K562 (cell line): ENCODE results near the gene SGIP1. TPM values are rescaled to one million over a fixed set of nuclear protein-coding genes. Genes with fewer than 3 reads are reported as not detected.

ENCODE experiments used
- ATAC-seq: fragments of 200-7000 bp; cut with Tn5 transposase; 3 replicates; pipeline ENCODE4 v1.9.1; 2020; ENCODE audit warnings: moderate library complexity
- BruUV-seq: library from RNA; stranded (reverse); fragments of 400-500 nt; replicated peaks from 2 replicates; lab custom pipeline; 2021; lab: Mats Ljungman, UMichigan
- CTCF ChIA-PET: fragments of 300-600 bp; formaldehyde crosslinking; extraction: SDS; loops from one replicate; lab custom pipeline; 2021; ENCODE audit warnings: low intra/inter-chr PET ratio; lab: Yijun Ruan, JAX
- POLR2A ChIA-PET: fragments of 300-600, 350-650 bp; sonication (Branson Sonifier 250); formaldehyde crosslinking; extraction: SDS; loops from one replicate; lab custom pipeline; 2021; ENCODE audit warnings: antibody characterized with exemption, inconsistent platforms; lab: Yijun Ruan, JAX
- DNase-seq, 4 experiments: peaks; one replicate each; pipeline versions ENCODE4 v3.0.0 to v3.0.0-alpha.2; 2011 to 2018; ENCODE audit warnings: low spot score in 3 of 4, mixed read lengths in 3 of 4; ENCODE audit errors: extremely low read depth in 1 of 4
- FAIRE-seq: peaks from 2 replicates; lab custom pipeline; 2011; peaks lifted over from hg19 to GRCh38; lab: Jason Lieb, UNC
- H2AFZ ChIP-seq: 2 replicates; pipeline ENCODE4 v1.6.0; 2011; ENCODE audit warnings: low read depth, low read length, control low read depth, inconsistent platforms
- H3K27ac ChIP-seq: fragments of 200-600 bp; 3 replicates; pipeline ENCODE4 v1.8.0; 2011; ENCODE audit warnings: low read depth, mild to moderate bottlenecking, control low read depth, inconsistent platforms, low read length, moderate library complexity, mixed read lengths; ENCODE audit errors: extremely low read depth
- H3K27me3 ChIP-seq, 2 experiments: fragments of 300-600 bp in 1 of 2; 2 replicates in 1 of 2; 3 replicates in 1 of 2; pipeline versions ENCODE4 v1.6.0 to v1.8.0; 2011; ENCODE audit warnings: inconsistent platforms in 2 of 2, low read length in 2 of 2, mild to moderate bottlenecking in 1 of 2, mixed read lengths in 1 of 2, moderate library complexity in 1 of 2; ENCODE audit not compliant: control insufficient read depth in 2 of 2, insufficient read depth in 2 of 2
- H3K36me3 ChIP-seq: fragments of 300-600 bp; 3 replicates; pipeline ENCODE4 v1.8.0; 2011; ENCODE audit warnings: mild to moderate bottlenecking, low read length, inconsistent platforms; ENCODE audit not compliant: control insufficient read depth, insufficient read depth
- H3K4me1 ChIP-seq, 2 experiments: fragments of 200-600 bp in 1 of 2; replicated peaks in 1 of 2; 2 replicates in 1 of 2; 3 replicates in 1 of 2; pipeline versions ENCODE4 v1.5.1 to v1.8.0; 2011; ENCODE audit warnings: inconsistent platforms in 2 of 2, low read length in 2 of 2, mild to moderate bottlenecking in 1 of 2, mixed read lengths in 1 of 2, moderate library complexity in 1 of 2; ENCODE audit not compliant: control insufficient read depth in 2 of 2, insufficient read depth in 2 of 2
- H3K4me2 ChIP-seq: 2 replicates; pipeline ENCODE4 v1.6.1; 2011; ENCODE audit warnings: low read length, control low read depth, inconsistent platforms, mixed read lengths; ENCODE audit not compliant: insufficient read depth
- H3K4me3 ChIP-seq: fragments of 200-600 bp; sonication (generic), shearing (Covaris generic); 2 replicates; pipeline ENCODE4 v1.5.1; 2016; ENCODE audit warnings: control low read depth, inconsistent platforms
- H3K79me2 ChIP-seq: fragments of 200-600 bp; 3 replicates; pipeline ENCODE4 v1.8.0; 2011; ENCODE audit warnings: low read length, inconsistent platforms; ENCODE audit not compliant: control insufficient read depth, insufficient read depth
- H3K9ac ChIP-seq, 2 experiments: 2 replicates each; pipeline versions ENCODE4 v1.6.0 to v1.6.1; 2011; ENCODE audit warnings: low read depth in 2 of 2, low read length in 2 of 2, control low read depth in 1 of 2, inconsistent platforms in 1 of 2, mild to moderate bottlenecking in 1 of 2, mixed read lengths in 1 of 2; ENCODE audit not compliant: insufficient read depth in 1 of 2
- H3K9me1 ChIP-seq: one replicate; pipeline ENCODE4 v1.6.0; 2011; ENCODE audit warnings: inconsistent platforms, mild to moderate bottlenecking, low read length, moderate library complexity; ENCODE audit not compliant: control insufficient read depth, insufficient read depth
- H3K9me3 ChIP-seq: replicated peaks from 2 replicates; pipeline ENCODE4 v1.5.1; 2011; ENCODE audit warnings: low read depth, low read length, inconsistent platforms; ENCODE audit not compliant: control insufficient read depth, insufficient read depth
- H4K20me1 ChIP-seq: replicated peaks from 2 replicates; pipeline ENCODE4 v1.6.1; 2011; ENCODE audit warnings: low read length, inconsistent platforms, mixed read lengths; ENCODE audit not compliant: control insufficient read depth, insufficient read depth
- ASH1L ChIP-seq: fragments of 450-650 bp; IDR thresholded peaks from 2 replicates; pipeline ENCODE4 v1.6.1; 2018; ENCODE audit warnings: borderline replicate concordance, mild to moderate bottlenecking, low read depth; ENCODE audit not compliant: partially characterized antibody
- CBX2 ChIP-seq: fragments of 200-600 bp; sonication (generic); IDR thresholded peaks from one replicate; pipeline ENCODE4 v1.6.1; 2012; ENCODE audit warnings: mild to moderate bottlenecking, low read length, inconsistent platforms; ENCODE audit not compliant: insufficient read depth, poor library complexity, severe bottlenecking
- CEBPG ChIP-seq, 3 experiments: fragments of 200-800 bp in 1 of 3; sonication (Bioruptor generic) in 1 of 3; sonication (generic) in 1 of 3; formaldehyde crosslinking in 1 of 3; IDR thresholded peaks in 2 of 3; conservative IDR thresholded peaks in 1 of 3; 2 replicates each; pipeline versions ENCODE4 v1.6.1 to v1.8.0; 2016 to 2022; ENCODE audit warnings: missing compliant biosample characterization in 2 of 3, missing genetic modification characterization in 2 of 3, mild to moderate bottlenecking in 1 of 3, missing genetic modification reagents in 1 of 3
- FOXK2 ChIP-seq, 2 experiments: fragments of 450-650 bp; IDR thresholded peaks in 1 of 2; conservative IDR thresholded peaks in 1 of 2; 2 replicates each; pipeline ENCODE4 v1.6.1; 2016; ENCODE audit warnings: low read depth in 2 of 2, mild to moderate bottlenecking in 1 of 2
- SMARCE1 ChIP-seq: fragments of 450-650 bp; IDR thresholded peaks from 2 replicates; pipeline ENCODE4 v1.7.1; 2016; ENCODE audit warnings: mild to moderate bottlenecking
- TEAD2 ChIP-seq: fragments of 450-650 bp; IDR thresholded peaks from 2 replicates; pipeline ENCODE4 v1.6.1; 2016; ENCODE audit warnings: missing genetic modification characterization, control low read depth, missing compliant biosample characterization
- ZBTB40 ChIP-seq, 2 experiments: fragments of 450-650 bp in 1 of 2; sonication (generic) in 1 of 2; formaldehyde crosslinking in 1 of 2; IDR thresholded peaks; 2 replicates each; pipeline versions ENCODE4 v1.7.1 to v1.9.0; 2016 to 2022; ENCODE audit warnings: inconsistent platforms in 1 of 2, mild to moderate bottlenecking in 1 of 2, missing genetic modification reagents in 1 of 2
- WGBS: fragments of 100-300 bp; shearing (Covaris generic); methylation state at CpG from one replicate; pipeline ENCODE4 v1.1.6; 2016; ENCODE audit warnings: low coverage, mixed read lengths; ENCODE audit not compliant: insufficient coverage; ENCODE audit errors: missing lambda C conversion rate; 5-methylcytosine and 5-hydroxymethylcytosine counted together
- in situ Hi-C: fragments of 300-500 bp; cut with MboI; formaldehyde crosslinking; loops from 4 replicates; pipeline ENCODE4 v1.15.0; 2018; ENCODE audit warnings: inconsistent platforms, mixed read lengths
- intact Hi-C: fragments of 100-400 bp; cut with micrococcal nuclease; formaldehyde crosslinking; loops from 2 replicates; pipeline ENCODE4 v1.14.2; 2022
- polyA plus RNA-seq, 8 experiments: library from polyadenylated mRNA; depleted of rRNA in 4 of 8; stranded (reverse) in 5 of 8; unstranded in 3 of 8; fragments of >200 nt; fragmentation: Nextera tagmentation in 2 of 8; fragmentation: Illumina TruSeq in 1 of 8; extraction: Ambion mirVana in 2 of 8; extraction: Trizol in 1 of 8; gene quantifications; 2 replicates each; pipeline versions ENCODE4 v1.2.1 to v1.2.3, GENCODE V29; 2011 to 2014; ENCODE audit warnings: inconsistent platforms in 1 of 8, missing spikeins in 1 of 8
- total RNA-seq, 7 experiments: library from RNA; depleted of rRNA in 6 of 7; stranded (reverse); fragments of >200 nt in 6 of 7; fragmentation: Illumina TruSeq in 2 of 7; extraction: Trizol in 2 of 7; gene quantifications; 2 replicates each; pipeline versions ENCODE4 v1.2.1 to v1.2.3, GENCODE V29; 2011 to 2021; ENCODE audit warnings: low replicate concordance in 1 of 7
- TF ChIP-seq, protein P1 (sequence below): fragments of 250-450 bp; sonication (Bioruptor Pico); IDR thresholded peaks from 2 replicates; pipeline ENCODE4 v1.8.0; 2021; ENCODE audit warnings: borderline replicate concordance, mild to moderate bottlenecking, moderate library complexity; ENCODE audit not compliant: poor library complexity, severe bottlenecking

The SGIP1 gene
- total and polyA plus RNA-seq, 9 of the 15 experiments (the other 6 are each of a cell fraction or from before 2014, with no cell fraction given): 0.07 to 0.35 TPM; not detected in 7

DNA sequence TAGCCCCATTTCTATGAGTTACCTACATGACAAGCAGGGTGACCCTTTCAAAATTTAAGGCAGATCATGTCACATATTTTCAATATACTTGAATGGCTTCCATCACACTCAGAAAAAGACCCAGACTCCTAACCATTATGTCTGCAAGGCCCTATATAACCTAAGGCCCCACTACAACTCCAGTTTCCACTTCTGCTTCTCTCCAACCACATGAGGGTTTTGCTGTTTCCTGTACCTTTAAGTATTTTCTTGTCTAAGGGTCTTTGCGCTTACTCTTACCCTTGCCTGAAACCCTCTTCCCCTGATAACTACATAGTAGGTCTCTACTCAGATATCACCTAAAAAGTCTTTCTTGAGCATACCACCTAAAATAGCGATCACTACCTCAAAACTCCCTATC is 46.1 kb downstream of the SGIP1 start:
- no peak for FAIRE-seq
- no peaks in the 10 kb centered on the region for H3K36me3 ChIP-seq
- no peak overlapping the region for H3K4me2 ChIP-seq
- H3K4me3 ChIP-seq: no peak overlapping the region
- ATAC-seq: no peak
- no peak for DNase-seq
- ChIA-PET POLR2A (no interaction called here), CTCF (no interaction called here)
- no peak overlapping the region for H2AFZ ChIP-seq
- in situ Hi-C loops: no loop called here
- H3K27ac ChIP-seq: no peak overlapping the region
- BruUV-seq: no TSS peak
- no peaks in the 10 kb centered on the region for H4K20me1 ChIP-seq
- peaks cover 6% of the 10 kb centered on the region for H3K9me1 ChIP-seq
- intact Hi-C loops: no loop called here
- H3K4me1 ChIP-seq: no peaks in the 10 kb centered on the region; a peak in 1 of 5 replicates
- H3K9ac ChIP-seq: no peak overlapping the region
- WGBS: 0% methylated on average over 2 of the region's 2 CpGs
- H3K9me3 ChIP-seq: no peaks in the 10 kb centered on the region
- H3K79me2 ChIP-seq: no peaks in the 10 kb centered on the region
- H3K27me3 ChIP-seq: no peaks in the 10 kb centered on the region; a peak in 1 of 5 replicates
- TF ChIP-seq TEAD2 (tag): no peak
- no peak for TF ChIP-seq FOXK2 (conservative IDR thresholded peaks at IDR 0.05 in 1 of 2, IDR thresholded peaks at IDR 0.05 in 1 of 2; ENCODE audit: low read depth in 2 of 2)
- TF ChIP-seq CBX2: no peak
- no peak for TF ChIP-seq CEBPG (CRISPR knock-in tag; IDR thresholded peaks at IDR 0.05)
- no peak for TF ChIP-seq CEBPG (tag; conservative IDR thresholded peaks at IDR 0.05 in 1 of 2, IDR thresholded peaks at IDR 0.05 in 1 of 2)
- TF ChIP-seq, protein P1, sequence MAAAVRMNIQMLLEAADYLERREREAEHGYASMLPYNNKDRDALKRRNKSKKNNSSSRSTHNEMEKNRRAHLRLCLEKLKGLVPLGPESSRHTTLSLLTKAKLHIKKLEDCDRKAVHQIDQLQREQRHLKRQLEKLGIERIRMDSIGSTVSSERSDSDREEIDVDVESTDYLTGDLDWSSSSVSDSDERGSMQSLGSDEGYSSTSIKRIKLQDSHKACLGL (CRISPR knock-in tag): no peak
- no peak for TF ChIP-seq SMARCE1
- TF ChIP-seq ASH1L: no peak
- TF ChIP-seq ZBTB40 (IDR thresholded peaks at IDR 0.05): no peak
- no peak for TF ChIP-seq ZBTB40 (CRISPR knock-in tag; IDR thresholded peaks at IDR 0.05)
